HG02943 (cell line): ENCODE data around the gene OGT.
"Not testable (repeated sequence)": the region's sequence is repeated elsewhere in the genome, so short reads cannot be mapped to it uniquely, and the experiment has no call there.

Experiments
- ATAC-seq: cut with Tn5 transposase; IDR thresholded peaks from one replicate; pipeline ENCODE4 v1.9.1; 2021; ENCODE audit warnings: mild to moderate bottlenecking, low read depth, moderate library complexity; ENCODE audit not compliant: unreplicated experiment

Gene OGT

DNA sequence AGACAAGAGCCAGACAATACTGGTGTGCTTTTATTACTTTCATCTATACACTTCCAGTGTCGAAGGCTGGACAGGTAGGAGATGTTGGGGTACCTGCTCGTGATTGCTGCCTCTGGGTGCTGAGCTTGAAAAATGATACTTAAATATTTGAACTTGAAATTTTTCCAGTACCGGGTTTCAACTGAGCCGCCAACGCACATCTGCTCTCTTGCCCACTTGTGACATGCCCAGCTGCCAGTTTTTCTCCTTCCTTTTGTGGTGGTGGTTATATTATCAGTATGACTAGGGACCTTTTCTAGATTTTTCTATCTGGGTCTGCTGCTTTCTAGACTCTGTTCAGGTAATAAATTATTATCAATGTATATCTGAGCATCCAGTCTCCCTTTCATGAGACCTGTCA, 3.4 kb downstream of the OGT start:
- ATAC-seq, result no peak

DNA sequence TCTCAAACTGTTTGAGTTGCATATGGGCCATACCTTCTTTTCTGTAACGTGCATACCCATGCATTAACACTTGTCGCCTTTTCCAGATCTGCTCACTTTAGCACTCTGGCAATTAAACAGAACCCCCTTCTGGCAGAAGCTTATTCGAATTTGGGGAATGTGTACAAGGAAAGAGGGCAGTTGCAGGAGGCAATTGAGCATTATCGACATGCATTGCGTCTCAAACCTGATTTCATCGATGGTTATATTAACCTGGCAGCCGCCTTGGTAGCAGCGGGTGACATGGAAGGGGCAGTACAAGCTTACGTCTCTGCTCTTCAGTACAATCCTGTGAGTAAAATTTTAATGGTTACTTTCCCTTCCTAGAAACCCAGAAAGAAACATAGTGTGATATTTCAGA, 4.8 kb downstream of the OGT start:
- no peak for ATAC-seq

DNA sequence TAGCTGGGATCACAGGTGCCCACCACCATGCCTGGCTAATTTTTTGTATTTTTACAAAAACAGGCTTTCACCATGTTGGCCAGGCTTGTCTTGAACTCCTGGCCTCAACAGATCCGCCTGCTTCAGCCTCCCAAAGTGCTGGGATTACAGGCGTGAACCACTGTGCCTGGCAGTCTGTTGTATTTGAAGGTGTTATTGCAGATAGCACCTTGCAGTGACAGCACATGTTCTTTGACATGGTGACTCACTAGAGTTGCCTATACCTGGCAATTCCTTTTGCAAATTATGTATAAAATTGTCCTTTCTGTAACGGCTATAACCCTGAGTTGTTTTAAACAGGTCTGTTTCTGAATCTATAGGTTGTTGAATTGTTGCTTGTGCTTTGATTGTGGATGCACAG, 7.9 kb downstream of the OGT start:
- ATAC-seq, result peak; percentile 12

DNA sequence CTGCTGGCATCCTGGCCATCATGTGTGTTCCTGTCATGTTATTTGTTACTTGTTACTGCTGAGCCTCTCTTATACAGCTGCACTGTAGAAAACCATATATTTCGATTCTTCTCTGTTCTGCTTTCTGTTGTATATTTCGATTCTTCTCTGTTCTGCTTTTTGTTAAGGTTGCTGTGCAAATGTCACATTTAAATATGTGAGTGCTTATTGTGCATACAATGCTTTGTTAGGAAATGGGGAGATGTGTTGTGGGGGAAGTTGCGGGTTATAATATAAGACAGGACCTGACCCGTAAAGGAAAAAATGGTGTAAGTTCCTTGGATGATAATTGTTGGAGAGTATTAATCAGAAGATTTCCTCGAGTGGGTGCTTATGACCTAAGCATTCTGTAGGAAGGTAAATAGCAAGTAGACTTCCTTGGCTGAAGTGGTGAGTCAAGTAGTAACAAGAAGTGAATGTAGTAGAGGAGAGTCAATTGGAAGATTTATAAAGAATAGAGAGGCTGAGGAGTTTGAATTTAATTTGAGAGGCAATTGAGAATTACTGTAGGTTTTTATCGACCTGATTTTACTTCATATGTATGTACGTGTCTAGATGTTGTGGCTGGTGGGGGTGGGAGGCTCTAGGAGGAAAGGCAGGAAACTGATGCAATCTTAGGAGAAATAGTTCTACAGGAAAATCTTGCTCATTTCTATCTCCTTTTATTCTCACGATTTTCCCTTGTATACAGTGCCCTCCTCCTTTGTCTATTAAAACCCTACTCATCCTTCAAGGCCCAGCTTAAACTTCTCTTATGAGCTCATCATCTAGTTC, 8.5 kb downstream of the OGT start:
- peak; percentile 61 for ATAC-seq

- no peak for ATAC-seq
Observed at GRCh38 chrX:71542411-71542810, 9.5 kb downstream of the OGT start.

DNA sequence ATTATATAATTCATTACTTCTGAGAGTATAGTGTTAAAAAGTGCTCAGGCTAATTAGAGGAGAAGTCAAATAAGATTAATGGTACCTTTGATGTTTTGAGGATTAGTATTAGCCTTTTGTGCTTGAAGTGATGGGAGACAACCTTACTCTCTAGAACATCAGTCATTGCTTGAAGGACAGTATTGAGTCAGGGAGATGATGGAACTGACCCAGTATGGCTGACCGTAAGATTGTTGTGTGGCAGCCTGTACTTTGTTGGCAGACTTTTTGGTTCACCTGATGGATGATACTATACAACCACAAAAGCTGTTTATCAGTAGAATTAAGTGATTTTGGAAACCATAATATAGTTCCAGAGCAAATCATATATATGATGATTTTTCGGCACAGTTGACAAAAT, 9.9 kb downstream of the OGT start:
- ATAC-seq, result no peak

DNA sequence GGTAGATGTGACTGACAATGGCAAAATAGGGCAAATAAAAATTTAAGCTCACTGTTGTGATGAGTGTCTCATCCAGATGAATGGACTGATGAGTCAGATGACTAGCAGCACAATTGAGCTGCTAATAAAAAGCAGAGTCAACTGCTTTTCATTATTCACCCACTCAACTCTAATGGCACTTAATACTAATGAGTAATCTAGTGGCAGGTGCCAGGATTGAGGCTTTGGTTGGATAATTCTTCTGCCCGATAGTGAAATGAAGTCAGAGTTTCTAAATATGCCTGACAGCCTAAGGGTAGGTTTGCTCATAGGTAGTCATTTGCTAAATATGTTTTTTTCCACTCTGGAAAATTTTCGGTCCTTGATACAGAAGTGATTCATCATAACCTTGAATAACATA, 10.4 kb downstream of the OGT start:
- no peak for ATAC-seq

DNA sequence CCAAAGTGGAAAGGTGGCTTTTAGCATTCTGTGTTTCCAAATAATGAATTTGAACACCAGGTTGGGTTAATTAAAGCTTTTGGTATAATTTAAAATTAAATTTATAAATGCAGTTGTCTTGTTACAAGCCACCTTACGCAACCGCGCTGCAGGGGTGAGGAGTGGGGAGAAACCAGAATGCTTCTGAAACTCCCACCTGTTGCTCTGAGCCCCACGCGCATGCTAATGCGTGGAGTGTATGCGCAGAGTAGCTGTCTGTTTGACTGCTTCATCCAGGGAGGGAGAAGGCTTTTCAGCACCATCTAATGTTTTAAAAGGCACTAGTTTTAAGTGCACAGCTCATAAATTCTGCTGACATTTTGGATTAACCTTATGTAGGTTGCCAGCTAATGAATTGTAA, 12.5 kb downstream of the OGT start:
- no peak for ATAC-seq

GRCh38 chrX:71546879-71547278, 14.0 kb downstream of the OGT start:
- no peak for ATAC-seq

GRCh38 chrX:71547339-71547738, 14.4 kb downstream of the OGT start:
- ATAC-seq, result no peak

GRCh38 chrX:71549986-71550385, 17.1 kb downstream of the OGT start:
- no peak for ATAC-seq

DNA sequence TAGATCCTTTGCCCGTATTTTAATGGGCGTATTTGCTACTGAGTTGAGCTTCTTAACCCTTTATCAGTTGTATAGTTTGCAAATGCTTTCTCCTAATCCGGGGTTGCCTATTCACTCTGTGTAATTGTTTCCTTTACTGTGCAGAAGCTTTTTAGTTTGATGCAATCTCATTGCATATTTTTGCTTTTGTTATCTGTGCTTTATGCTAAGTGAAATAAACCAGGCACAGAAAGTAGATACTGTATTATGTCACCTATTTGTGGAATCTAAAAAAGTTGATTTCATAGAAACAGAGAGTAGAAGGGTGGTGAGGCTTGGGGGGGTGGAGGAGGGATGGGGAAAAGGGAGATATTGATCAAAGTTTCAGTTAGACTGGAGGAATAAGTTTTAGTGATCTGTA, 17.7 kb downstream of the OGT start:
- no peak for ATAC-seq

- ATAC-seq, result no peak
Observed at GRCh38 chrX:71556036-71556435, 23.1 kb downstream of the OGT start.

- ATAC-seq, result no peak
Observed at GRCh38 chrX:71558920-71559319, 26.0 kb downstream of the OGT start.

GRCh38 chrX:71559773-71560172, 26.9 kb downstream of the OGT start:
- ATAC-seq, result not testable (repeated sequence)

DNA sequence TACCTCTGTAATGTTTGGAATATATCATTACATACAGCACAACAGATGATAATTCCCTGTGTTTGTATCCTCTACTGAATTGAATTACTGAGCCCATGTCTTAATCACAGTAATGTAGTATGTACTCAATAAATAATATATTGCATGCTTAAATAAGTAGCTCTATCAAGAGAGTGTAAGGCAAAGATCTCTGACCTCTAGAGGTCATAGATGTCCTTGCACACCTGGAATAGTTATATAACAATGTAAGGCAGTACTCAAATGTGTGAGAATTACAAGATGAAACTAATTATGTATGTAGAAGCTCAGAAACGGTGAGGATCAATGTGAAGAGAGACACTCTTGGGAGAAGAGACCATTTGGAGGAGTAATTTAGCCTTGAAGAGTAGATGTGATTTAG, 31.0 kb downstream of the OGT start:
- ATAC-seq, result no peak

DNA sequence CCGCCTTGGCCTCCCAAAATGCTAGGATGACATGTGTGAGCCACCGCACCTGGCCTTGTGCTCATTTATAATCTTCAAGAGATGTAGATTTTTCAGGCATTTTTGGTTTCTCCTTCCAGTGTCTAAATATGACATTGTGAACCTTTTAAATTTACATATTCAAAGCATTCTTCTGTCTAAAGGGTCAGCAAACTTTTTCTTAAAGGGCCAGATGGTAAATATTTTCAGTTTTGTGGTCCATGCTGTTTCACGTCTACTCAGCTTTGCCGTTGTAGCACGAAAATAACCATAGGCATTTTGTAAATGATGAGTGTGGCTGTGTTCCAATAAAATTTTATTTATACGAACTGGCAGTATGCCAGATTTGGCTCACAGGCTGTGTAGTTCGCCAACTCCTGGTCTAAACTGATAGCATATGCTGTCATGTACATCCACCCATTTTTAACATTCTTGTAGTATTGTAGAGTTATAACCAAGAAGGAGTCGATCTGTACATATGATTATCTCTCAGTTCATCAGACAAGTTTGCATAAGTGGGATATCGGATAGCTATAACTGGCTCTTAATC, 32.7 kb downstream of the OGT start:
- ATAC-seq, result no peak

DNA sequence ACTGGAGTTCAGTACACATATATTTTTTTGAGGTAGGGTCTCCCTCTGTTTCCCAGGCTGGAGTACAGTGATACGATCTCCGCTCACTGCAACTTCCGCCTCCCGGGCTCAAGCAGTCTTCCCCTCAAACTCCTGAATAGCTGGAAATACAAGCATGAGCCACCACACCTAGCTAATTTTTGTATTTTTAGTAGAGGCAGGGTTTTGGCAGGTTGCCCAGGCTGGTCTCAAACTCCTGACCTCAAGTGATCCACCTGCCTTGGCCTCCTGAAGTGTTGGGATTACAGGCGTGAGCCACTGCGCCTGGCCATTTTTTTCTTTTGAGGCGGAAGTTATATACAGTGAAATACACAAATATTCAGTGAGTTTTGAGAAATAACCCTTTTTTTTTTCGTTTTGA, 38.5 kb downstream of the OGT start:
- ATAC-seq, result not testable (repeated sequence)

- no peak for ATAC-seq
Observed at GRCh38 chrX:71573590-71573989, 40.7 kb downstream of the OGT start.

- ATAC-seq, result no peak
Observed at GRCh38 chrX:71577682-71578081, 44.8 kb downstream of the OGT start.

GRCh38 chrX:71578253-71579135, 45.6 kb downstream of the OGT start, which contains the start of gene GCNA:
TSS of gene GCNA (plus strand) at chrX:71578437. CDS start at chrX:71580822, 2,385 bp downstream.
- ATAC-seq, result no peak
